ENCODE measurements around the gene IFT43. TPM values are rescaled to one million over a fixed set of nuclear protein-coding genes. Genes with fewer than 3 reads are reported as not detected.
A peak's percentile ranks its signal among the peaks of the same experiment; 100 is the strongest.

Gene IFT43
- 42.6 TPM for total RNA-seq

DNA sequence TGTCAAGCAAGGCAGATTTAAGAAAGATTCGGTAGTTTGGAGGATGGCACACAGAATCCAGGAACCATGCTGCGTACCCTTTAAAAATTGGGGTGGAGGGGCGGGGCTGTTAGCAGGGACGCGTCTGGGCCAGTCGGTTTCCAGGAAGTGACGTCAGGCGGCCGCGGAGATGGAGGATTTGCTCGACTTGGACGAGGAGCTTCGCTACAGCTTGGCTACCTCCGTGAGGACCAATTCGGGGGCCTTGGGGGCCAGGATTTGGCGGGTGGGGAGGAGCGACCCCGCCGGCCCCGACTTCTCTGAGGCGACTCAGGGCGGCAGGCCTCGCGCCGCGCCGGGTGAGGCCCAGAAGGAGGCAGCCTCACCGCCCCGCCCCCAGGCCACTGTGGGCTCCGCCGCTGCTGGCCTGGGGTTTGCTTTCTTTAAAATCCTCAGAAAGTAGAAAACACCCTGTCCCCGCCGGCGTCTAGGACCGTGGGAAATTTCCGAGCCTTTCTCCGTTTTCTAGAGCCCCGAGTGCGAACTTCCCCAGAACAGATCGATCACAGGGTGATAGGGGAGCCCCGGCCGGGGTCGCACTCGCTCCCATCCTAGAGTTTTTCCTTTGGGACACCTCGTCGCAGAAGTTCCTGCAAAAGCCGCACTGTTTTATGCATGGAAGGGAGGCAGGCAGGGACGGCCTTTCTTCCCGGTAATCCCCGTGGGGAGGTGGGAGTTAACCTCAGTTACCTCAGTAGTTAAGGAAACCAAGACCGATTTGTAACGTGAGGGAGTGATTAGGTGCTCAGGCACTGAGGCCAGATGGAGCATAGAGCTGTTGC, at the start of gene IFT43:
IFT43 (plus strand) TSS at position 146 of the 821 bp plus-strand sequence; CDS start at position 170, 24 bp downstream.
- DNase-seq (ENCODE audit: low spot score), result peak; percentile 93

DNA sequence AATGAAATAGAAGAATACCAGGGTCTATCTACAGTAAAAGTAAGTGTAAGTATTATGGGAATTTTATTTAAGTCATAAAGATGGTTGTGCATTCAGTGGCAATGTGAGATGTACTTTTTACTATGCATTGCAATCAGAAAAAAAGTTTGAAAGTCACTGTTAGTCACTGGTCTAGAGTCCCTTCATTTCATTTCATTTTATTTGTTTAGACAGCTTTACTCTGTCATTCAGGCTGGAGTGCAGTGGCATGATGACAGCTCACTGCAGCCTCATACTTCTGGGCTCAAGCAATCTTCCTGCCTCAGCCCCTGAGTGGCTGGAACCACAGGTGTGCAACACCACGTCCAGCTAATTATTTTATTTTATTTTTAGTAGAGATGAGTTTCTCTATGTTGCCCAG, 46.4 kb upstream of the IFT43 start:
- DNase-seq (ENCODE audit: low spot score), result no peak

DNA sequence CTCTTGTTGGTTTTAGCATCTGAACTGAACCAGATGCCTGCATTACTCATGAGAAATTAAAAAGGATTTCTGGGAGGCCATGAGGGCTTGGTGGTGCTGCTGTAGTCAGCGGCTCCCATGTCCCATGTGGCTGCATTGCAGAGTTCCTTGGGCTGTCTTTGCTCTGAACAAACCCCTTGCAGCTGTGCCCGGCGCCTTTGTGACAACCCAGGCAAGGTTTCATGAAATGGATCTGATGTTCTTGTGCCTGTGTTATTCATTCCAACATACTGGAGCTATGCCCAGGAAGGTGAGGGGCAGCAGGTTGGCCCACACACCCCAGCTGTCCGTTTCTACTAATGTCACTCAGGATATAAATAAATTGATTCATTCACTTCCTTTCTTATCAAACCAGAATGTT, 44.5 kb upstream of the IFT43 start:
- DNase-seq (ENCODE audit: low spot score), result no peak

DNA sequence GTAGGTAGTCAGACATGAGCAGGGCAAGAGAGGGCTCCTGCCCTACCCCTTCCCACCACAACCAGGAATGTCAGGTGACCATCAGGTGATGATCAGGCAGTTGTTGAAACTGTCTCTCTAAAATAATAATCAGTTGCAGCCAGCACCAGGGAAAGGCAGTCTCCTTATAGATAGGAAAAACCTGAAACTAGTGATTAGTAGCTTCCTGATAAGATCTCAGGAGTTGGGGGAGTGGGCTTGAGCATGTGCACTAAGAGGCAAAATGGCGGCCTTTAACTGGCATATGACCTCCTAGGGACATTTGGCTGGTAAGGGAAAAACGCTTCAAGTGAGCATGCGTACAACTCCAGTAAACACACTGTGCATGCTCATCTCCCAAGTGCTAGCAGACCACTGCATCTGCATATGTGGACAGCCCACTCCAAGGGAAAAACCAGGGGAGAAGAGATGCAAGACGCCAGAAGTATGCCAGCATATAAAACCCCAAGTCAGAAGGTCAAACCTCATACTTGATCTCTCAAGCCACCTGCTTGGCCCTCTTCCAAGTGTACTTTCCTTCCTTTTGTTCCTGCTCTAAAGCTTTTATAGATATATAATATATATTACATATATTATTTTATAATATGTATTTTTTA, 40.8 kb upstream of the IFT43 start:
- DNase-seq (ENCODE audit: low spot score), result no peak

DNA sequence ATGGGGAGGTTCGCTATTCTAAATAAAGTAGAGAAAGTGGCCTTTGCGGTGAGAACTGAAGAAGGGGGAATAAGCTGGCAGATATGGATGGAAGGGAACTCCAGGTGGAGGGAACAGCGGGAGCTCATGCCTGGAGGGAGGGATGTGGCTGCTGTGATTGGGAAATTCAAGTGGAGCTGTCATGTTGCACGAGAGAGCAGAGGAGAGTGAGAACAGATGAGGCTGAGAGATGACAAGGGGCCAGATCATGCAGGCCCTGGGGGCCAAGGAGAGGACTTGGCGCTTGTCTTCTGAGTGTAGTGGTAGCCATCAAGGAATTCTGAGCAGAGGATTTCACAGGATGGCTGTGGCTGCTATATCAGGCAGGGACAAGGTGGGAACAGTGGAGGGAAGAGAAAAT, 38.8 kb upstream of the IFT43 start:
- DNase-seq (ENCODE audit: low spot score), result no peak

DNA sequence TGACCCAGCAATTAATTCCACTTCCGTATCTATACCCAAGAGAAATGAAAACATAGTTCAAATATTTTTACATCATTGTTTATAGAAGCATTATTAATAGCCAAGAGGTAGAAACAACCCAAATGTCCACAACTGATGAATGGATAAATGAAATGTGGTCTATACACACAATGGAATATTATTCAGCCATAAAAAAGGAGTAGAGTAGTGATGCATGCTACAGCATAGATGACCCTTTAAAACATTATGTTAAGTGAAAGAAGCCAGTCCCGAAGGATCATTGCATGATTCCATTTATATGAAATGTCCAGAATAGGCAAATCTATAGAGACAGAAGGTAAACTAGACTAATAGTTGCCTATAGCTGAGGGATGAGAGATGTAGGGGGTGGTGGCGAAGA, 33.1 kb upstream of the IFT43 start:
- DNase-seq (ENCODE audit: low spot score), result no peak

DNA sequence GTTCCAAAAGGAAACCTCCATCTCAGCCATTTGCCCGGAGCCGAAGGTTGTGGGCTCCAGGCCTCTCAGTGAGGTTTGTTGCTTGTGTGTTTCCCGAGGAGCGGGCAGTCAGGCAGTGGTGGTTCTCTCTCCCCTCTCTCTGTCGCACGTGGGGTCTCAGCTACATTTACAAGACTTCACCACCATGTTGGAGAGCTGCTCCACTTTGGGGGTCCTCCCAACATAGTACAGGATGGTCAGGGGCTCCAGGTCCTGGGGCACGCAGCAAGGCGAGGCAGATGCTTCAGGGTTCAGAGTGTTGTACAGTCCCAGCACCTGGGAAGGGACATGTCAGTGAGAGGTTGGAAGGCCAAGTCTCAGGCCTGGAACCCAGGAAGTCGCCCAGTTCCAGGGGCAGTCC, 26.5 kb upstream of the IFT43 start:
- DNase-seq (ENCODE audit: low spot score), result no peak

DNA sequence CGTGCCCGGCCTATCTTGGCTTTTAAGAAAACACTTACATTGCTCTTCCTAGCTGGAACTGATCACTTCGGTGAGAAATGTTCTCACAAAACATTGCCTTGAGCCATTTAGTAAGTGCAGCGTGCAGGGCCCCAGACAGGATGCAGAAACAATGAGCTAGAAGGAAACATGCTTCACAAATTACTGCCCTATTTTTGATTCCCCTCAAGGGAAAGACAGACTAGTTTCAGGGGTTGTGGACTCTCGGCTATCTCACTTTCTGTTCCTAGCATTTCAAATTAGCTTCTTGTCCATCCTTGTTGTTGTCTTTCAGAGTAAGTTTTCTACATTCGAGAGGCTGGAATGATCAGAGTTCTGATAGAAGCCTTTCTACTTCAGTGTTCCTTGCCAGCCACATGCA, 25.3 kb upstream of the IFT43 start:
- DNase-seq (ENCODE audit: low spot score), result no peak

DNA sequence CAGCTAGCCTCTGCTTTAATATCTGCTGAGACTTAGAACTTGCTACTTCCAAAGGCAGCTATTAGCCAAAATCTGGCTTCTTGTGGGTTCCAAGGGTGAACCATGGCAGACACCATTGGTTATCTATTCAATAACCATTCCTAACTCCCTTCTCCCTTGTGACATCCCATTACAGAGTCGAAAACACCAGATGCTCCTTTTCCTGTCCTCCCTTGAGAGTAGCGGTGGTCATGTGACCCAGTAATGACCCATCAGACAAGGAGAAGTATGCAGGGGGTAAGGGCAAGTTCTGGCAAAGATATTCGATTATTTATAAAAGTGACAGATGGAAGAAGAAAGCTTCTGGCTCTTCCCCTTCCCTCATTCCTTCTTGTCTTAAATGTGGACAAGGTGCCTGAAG, 23.9 kb upstream of the IFT43 start:
- DNase-seq (ENCODE audit: low spot score), result no peak

DNA sequence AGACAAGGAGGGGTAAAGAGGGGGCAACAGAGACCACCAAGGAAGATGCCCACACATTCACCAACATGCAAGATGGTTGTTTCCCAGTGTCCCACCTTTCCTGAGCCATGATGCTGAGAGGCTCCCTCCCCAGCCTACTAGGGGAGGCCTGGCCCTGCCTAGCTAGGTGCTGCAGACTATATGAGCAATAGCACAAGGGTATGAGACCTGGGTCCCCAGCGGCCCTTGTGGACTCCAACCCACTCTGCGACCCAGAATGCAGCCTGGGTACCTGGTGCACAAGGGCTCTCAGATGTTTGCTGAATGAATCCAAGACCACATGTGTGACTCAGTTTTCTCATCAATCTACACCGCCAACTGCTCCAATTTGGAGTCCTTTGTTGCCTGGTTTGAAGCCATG, 17.7 kb upstream of the IFT43 start:
- no peak for DNase-seq (ENCODE audit: low spot score)

DNA sequence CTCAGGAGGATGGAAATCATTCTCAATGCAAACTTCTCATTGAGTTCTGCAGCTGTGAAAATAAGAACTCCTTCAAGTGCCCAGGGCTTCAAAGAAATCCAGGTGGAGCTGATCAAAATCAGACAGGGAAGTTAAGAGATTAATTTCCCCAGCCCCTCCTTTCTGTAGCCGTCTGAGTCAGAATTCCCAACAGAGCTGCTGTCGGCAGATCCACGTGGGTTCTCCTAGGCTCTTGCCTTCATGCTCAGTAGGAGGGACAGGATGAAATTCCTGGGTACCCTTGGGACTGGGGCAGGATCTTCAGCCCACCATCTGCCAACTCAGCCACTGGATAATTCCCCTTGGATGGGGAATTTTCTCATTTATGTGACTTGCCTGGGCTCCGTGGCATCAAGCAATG, 17.1 kb upstream of the IFT43 start:
- DNase-seq (ENCODE audit: low spot score), result no peak

DNA sequence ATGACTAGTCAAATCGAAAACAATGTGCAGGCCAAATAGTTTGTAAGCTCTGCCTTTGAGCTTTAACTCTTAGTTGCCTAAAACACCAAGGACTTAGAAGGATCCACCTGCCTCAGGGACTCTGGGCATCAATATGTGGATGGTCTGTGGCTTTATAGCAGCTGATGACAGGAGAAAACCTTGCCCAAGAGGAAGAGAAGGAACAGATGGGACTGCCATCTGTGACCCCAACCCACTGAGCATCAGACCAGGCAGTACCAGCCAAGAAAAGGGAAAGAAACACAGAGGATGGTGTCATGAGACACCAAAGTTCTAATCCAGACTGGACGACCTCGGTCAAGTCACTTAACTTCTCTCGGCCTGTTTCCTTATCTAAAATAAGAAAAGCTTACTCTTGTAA, 16.4 kb upstream of the IFT43 start:
- no peak for DNase-seq (ENCODE audit: low spot score)

DNA sequence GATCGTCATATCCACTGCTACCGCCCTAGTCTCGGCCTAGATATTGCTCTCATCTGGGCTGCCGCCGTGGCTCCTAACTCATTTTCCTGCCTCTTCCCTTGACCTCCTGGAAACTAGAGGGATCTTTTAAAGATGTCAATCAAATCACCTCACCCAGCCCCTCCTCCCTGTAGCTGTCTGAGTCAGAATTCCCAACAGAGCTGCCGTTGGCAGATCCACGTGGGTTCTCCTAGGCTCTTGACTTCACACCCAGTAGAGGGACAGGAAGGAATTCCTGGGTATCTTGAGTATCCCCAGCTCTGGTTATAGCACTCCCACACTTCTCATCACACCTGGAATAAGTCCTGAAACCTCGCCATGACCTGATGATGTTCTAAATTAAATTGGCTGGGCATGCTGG, 15.7 kb upstream of the IFT43 start:
- no peak for DNase-seq (ENCODE audit: low spot score)

DNA sequence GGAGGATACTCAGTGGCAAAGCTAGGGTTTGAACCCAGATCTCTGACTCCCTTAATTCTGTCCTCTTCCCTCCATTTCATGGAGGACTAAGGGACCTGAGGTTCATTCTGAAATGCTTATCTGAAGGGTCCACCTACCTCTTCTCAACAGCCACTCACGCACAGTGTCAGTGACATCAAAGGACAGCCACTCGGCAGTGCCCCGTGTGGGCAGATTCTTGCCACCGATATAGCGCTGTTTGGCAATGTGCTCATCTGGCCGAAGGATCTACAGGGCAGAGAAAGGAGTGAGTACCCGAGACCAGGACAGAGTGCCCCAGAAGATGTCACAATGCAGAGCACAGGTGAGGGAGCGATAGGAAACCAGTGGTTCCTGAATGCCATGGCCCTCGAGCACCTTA, 14.6 kb upstream of the IFT43 start:
- DNase-seq (ENCODE audit: low spot score), result no peak

DNA sequence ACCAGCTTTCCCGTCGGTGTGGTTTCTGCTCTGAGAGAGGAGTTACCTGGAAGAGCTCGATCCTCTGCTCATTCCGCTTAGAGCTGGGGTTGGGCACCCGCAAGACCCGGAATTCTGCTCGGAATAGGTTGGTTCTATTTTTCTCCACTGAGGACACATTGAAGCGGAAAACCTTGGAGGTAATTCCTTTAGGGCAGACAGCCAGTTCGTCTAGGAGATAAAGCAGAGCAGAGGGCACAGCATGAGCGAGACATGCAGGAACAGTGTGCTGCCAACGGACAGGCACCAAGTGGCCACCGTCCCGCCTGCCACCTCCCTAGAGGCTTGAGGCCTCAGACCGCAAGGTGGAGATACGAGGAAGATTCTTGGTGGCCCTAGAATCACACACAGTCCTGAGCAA, 14.1 kb upstream of the IFT43 start:
- no peak for DNase-seq (ENCODE audit: low spot score)

DNA sequence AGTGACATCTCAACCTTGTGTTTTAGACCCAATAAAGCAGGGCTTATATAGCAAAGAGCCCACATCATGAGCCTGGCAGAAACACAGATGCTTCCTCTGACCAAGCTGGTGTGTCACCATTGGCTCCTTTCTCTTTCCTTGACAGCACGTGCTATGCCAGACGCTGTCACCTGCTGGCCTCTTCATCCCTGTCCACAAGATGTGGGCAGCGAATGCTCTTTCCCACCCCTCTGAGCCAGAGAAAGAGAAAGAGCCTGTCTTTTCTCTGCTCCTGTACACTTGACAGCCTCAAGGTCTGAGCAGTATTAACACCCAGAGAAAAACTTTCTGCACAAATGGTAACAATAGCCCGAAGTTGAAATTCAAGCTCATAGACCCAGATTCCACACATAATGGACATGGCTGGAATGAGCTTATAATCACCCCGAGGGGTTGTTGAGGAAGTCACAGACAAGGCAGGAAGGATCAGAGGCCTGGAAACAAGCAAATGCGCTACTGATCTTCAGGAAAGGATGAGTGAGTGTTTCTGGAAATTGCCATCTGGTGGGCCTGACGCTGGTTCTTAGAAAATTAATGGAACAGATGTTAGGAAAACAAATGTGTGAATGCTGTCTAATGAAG, 12.7 kb upstream of the IFT43 start:
- DNase-seq (ENCODE audit: low spot score), result no peak

DNA sequence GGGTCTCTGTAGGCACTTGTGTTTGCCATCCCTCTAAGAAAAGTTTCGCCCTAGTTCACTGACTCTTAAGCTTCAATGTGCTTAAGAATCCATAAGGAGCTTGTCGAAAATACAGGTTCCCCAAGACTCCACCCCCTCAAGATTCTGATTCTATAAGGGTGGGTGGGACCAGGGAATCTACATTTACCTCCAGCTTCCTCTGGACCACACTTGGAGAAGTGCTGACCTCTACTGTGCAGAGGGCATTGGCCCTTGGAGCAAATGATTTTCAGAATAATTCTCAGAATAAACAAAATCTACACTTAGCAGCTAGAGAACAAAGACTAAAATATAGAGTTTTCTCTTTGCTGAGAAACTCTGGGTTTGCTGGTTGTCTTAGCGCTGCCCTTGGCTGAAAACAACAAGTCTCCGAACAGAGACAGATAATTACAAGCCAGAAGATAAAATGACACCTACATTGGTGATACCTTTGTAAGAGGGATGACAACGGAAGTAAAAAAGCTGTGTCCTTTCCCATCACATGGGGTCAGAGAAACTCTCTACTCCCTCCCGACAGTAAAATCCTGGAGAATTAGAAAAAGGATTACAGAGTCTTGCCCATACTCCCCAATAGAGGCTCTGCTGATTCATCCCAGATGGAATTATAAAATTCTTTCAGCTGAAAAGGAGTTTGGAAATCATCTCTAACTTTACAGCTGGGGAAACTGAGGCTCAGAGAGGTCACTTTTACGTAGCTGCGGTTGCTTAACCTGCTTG, 8.6 kb upstream of the IFT43 start:
- no peak for DNase-seq (ENCODE audit: low spot score)

DNA sequence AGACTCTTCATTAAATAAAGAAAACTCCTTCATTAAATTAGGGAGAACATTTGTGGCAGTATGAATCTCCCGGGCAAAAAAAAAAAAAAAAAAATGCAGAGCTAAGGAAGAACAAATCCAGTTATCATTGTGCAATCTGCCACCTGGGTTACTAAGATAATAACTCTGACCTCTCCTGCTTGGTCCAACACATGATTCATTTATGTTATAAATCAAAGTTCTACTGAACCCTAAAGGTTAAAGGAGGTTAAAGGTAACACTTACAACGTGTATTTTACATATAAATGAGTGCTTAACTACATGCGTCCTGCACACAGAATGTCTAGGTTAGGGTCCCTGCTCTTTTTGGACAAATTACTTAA, 8.0 kb upstream of the IFT43 start:
- no peak for DNase-seq (ENCODE audit: low spot score)

DNA sequence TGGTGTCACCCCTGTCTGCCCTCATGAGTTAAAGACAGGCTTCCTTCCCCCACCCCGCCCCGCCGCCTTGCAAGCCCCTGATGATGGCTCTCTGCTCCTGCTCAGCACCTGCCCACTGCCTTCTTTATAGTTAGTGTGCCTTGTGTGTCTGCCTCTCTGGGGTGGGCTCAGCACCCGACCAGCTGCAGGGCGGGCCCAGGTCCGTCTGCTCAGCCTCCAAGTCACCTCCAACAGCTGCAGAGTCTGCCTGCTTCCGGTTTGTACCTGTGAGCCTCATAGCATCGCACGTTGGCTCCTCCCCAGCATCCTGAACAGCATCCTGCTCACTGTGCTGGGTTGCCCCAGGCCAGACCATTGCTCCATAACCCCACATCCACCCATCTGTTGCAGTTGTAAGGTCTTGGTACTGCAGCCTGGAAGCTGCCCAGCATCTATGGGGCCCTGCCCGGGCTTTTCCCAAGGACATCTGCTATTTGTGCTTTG, 7.3 kb upstream of the IFT43 start:
- DNase-seq (ENCODE audit: low spot score), result no peak

DNA sequence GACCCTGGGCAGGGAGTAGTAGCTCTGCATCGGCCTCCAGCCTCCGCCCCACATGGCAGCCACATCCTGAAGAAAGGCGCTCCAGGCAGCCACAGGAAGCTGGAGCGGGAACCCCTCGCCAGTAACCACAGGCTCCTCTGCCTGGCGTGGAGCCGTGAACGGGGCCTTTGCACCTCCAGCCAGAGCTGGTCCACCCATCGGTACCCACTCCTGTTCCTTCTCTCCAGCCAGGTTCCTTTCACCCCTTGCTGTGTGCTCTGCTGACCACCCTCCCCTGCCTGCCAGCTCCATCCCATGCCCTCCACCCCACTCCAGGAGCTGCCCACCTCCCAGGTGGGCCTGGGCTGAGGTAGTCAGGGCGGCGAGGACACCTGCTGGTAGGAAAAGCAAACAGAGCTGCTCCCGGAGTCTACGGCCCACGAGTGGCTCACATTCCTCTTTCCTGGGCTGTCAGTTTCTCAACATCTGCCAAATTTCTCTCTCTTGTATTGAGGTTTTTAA, 6.4 kb upstream of the IFT43 start:
- no peak for DNase-seq (ENCODE audit: low spot score)

DNA sequence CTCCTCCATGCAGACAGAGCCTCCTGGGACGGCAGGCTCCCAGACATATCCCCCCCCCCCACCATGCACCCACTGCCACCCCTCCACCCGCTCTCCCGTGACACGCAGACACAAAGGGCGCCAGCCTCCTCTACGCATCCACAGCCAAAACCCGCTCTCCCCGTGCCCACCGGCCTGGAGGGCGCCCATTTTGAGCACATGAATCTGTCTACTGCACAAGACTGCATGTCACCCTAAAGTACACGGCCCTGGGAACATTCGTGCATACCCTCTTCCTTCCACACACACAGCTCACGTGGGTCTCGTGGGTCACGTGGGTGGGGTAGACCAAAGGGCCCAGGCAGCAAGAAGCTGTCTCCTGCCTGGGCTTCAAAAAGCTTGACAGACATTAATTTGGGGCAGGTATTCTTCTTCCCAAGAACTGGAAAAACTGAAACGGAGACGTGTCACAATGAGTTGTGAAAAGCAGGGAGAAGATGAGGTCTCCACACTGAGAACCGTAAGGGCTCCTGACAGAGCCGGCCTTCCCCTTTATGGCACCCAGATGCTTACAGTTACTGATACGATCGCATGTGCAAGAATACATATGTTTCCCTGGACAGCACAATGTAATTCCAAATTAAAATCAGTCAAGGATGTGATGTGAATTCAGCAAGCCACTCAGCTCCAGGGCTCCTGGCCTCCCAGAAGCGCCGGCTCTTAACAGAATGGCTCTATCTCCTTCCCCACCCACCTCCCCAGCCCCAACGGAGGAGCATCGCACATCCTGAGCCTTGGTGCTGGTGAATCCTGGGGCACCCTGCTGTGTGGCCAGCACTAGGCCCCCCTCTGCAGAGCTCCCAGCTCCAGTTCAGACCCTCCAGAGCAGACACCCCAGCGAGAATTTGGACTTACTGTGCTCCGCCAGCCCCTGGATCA, 5.7 kb upstream of the IFT43 start:
- DNase-seq (ENCODE audit: low spot score), result peak; percentile 28
